RWPE2 (cell line): ENCODE data around the gene ZSCAN5A.
"Not testable (repeated sequence)": the region's sequence is repeated elsewhere in the genome, so short reads cannot be mapped to it uniquely, and the experiment has no call there.

Experiments used
- ATAC-seq: fragments of 200-7000 bp; cut with Tn5 transposase; 3 replicates; pipeline ENCODE4 v1.9.1; 2021; ENCODE audit warnings: low read depth
- DNase-seq: peaks from one replicate; pipeline ENCODE4 v3.0.0-alpha.2; 2020; ENCODE audit warnings: low spot score
- H3K27ac ChIP-seq: fragments of 450-650 bp; 2 replicates; pipeline ENCODE4 v1.5.1; 2017; ENCODE audit warnings: mild to moderate bottlenecking; ENCODE audit not compliant: poor library complexity, severe bottlenecking
- H3K27me3 ChIP-seq: fragments of 250-450 bp; sonication (Bioruptor Pico); 2 replicates; pipeline ENCODE4 v1.5.1; 2021; ENCODE audit warnings: mild to moderate bottlenecking, moderate library complexity; ENCODE audit not compliant: insufficient read depth, poor library complexity, severe bottlenecking
- H3K36me3 ChIP-seq: fragments of 250-450 bp; sonication (Bioruptor Pico); 2 replicates; pipeline ENCODE4 v1.5.1; 2020; ENCODE audit warnings: low read depth, mild to moderate bottlenecking, moderate library complexity
- H3K4me1 ChIP-seq: fragments of 250-450 bp; sonication (Bioruptor Pico); 2 replicates; pipeline ENCODE4 v1.5.1; 2021; ENCODE audit warnings: mild to moderate bottlenecking, moderate library complexity; ENCODE audit not compliant: insufficient read depth, poor library complexity, severe bottlenecking
- H3K4me3 ChIP-seq: fragments of 250-450 bp; sonication (Bioruptor Pico); 2 replicates; pipeline ENCODE4 v1.5.1; 2021; ENCODE audit warnings: mild to moderate bottlenecking, moderate library complexity; ENCODE audit not compliant: severe bottlenecking
- H3K9me3 ChIP-seq: fragments of 250-450 bp; sonication (Bioruptor Pico); 2 replicates; pipeline ENCODE4 v1.5.1; 2021; ENCODE audit warnings: mild to moderate bottlenecking, moderate library complexity; ENCODE audit not compliant: severe bottlenecking
- TF ChIP-seq, protein P1 (sequence below): fragments of 450-650 bp; IDR thresholded peaks from one replicate; pipeline ENCODE4 v1.5.1; 2017; ENCODE audit warnings: mild to moderate bottlenecking, moderate library complexity; ENCODE audit not compliant: poor library complexity, severe bottlenecking

Gene ZSCAN5A

DNA sequence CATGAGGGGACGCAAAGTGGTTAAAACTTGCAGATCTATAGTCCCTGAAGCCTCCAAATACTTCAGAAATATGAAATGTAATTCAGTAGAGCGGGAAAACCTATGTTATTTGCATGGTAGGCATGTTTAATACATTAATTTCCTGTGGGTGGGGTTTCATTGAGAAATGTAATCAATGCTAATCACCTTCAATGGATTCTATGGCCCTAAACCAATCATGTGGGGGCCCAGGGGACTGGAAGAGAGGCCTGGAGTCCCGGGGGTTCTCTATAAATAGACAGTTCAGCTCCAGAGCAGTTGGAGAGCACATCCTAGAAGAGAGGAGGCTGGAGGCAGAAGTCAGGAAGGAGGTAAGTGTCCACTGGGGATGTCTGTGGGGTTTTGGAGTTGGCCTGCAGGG is 112.7 kb downstream of the ZSCAN5A start, which contains the start of gene ZSCAN5C:
TSS of gene ZSCAN5C (plus strand) at position 301 of the 400 bp plus-strand sequence. CDS start 3,641 bp downstream, outside the sequence.
- Histone ChIP-seq H3K4me1 (no peaks in the 10 kb centered on the region), H3K36me3 (no peaks in the 10 kb centered on the region), H3K27ac (no peak within 1 kb of the TSS), H3K27me3 (no peaks in the 10 kb centered on the region), H3K4me3 (no peak within 1 kb of the TSS), H3K9me3 (no peaks in the 10 kb centered on the region)
- DNase-seq (no peak), ATAC-seq (no peak)
- TF ChIP-seq, protein P1, sequence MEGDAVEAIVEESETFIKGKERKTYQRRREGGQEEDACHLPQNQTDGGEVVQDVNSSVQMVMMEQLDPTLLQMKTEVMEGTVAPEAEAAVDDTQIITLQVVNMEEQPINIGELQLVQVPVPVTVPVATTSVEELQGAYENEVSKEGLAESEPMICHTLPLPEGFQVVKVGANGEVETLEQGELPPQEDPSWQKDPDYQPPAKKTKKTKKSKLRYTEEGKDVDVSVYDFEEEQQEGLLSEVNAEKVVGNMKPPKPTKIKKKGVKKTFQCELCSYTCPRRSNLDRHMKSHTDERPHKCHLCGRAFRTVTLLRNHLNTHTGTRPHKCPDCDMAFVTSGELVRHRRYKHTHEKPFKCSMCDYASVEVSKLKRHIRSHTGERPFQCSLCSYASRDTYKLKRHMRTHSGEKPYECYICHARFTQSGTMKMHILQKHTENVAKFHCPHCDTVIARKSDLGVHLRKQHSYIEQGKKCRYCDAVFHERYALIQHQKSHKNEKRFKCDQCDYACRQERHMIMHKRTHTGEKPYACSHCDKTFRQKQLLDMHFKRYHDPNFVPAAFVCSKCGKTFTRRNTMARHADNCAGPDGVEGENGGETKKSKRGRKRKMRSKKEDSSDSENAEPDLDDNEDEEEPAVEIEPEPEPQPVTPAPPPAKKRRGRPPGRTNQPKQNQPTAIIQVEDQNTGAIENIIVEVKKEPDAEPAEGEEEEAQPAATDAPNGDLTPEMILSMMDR: no peak

DNA sequence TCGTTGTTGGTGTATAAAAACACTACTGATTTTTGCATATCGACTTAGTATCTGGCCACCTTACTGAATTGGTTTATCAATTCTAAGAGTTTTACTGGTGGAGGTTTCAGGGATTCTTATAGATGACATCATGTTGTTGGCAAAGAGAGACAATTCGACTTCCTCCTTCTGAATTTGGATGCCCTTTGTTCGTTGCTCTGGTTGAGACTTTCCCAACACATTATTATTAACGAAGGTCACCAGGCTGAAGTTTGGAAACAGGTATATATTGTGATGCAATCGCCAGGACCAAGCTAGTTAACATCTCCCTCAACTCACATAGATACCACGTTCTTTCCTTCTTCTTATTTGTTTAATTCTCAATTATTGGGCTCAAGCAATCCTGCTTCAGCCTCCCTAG is 115.0 kb downstream of the ZSCAN5A start:
- DNase-seq (no peak), ATAC-seq (no peak)
- H3K4me1 ChIP-seq: no peaks in the 10 kb centered on the region
- H3K36me3 ChIP-seq: no peaks in the 10 kb centered on the region
- H3K27me3 ChIP-seq: no peaks in the 10 kb centered on the region
- no peak overlapping the region for H3K4me3 ChIP-seq
- TF ChIP-seq, protein P1: no peak
- no peaks in the 10 kb centered on the region for H3K9me3 ChIP-seq
- H3K27ac ChIP-seq: no peak overlapping the region

DNA sequence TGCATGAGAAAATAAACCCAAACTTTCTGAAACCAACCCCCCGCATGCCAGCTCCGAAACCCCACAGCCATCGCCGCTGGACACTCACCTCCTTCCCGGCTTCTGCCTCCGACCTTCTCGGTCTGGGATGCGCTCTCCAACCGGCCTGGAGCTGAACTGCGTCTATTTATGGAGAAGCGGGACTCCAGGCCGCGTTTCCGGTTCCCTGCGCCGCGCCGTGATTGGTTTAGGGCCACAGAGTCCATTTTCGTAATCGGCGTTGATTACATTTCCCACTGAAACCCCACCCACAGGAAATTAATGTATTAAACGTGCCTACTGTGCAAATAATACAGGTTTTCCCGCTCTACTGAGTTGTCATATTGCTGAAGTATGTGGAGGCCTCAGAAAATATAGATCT is 117.0 kb downstream of the ZSCAN5A start, which contains the start of gene ZSCAN5B:
TSS of gene ZSCAN5B (minus strand) at position 138 of the 400 bp plus-strand sequence. CDS start 4,731 bp downstream, outside the sequence.
- not testable (repeated sequence) for H3K27me3 ChIP-seq, DNase-seq, H3K27ac ChIP-seq, H3K9me3 ChIP-seq, ATAC-seq, H3K36me3 ChIP-seq, H3K4me3 ChIP-seq, H3K4me1 ChIP-seq

DNA sequence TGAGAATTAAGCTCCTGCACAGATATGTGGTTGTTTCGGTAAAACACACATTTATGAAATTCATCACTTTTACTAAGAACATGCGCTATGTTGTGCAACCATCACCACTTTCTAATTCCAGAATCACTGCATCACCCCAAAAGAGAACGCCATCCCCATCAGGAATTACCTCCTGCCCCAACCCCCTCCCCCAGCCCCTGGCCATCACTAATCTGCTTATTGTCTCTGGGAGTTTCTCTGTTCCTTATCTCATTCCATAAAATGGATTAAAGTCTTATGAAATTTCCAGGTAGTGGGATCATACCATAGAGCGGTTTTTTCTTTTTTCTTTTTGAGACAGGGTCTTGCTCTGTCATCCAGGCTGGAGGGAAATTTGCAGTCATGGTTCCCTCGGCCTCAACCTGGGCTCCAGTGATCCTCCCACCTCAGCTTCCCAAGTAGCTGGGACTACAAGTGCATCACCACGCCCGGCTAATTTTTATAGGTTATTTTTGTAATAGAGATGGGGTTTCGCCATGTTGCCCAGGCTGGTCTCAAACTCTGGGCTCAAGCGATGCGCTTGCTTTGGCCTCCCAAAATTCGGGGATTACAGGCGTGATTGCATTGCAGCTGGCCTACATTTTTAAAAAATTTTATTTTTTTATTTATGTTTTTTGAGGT is 120.5 kb downstream of the ZSCAN5A start:
- no peak for ATAC-seq
- no peak overlapping the region for H3K27ac ChIP-seq
- H3K4me3 ChIP-seq: no peak overlapping the region
- H3K9me3 ChIP-seq: no peaks in the 10 kb centered on the region
- TF ChIP-seq, protein P1: no peak
- no peaks in the 10 kb centered on the region for H3K36me3 ChIP-seq
- no peak for DNase-seq
- H3K4me1 ChIP-seq: no peaks in the 10 kb centered on the region
- no peaks in the 10 kb centered on the region for H3K27me3 ChIP-seq

DNA sequence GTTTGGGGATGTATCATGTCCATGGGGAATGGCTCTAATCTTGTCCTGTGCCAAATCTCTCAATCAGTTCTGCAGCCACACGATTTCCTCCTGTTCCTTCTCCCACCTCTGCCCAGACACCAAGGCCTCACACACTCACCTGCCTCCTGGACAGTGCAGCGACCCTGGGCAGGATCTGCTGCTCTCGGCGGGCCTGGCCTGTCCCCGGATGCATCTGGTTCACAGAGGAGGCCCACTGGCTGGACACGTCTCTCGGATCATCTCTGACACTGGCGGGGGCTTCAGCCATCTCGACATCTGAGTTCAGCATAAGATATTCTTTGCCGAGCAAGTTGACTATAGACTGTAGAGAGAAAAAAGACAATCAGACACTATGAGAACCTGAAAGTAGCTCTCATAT is 122.9 kb downstream of the ZSCAN5A start:
- H3K4me3 ChIP-seq: no peak overlapping the region
- no peak for DNase-seq
- no peaks in the 10 kb centered on the region for H3K27me3 ChIP-seq
- no peaks in the 10 kb centered on the region for H3K36me3 ChIP-seq
- no peaks in the 10 kb centered on the region for H3K4me1 ChIP-seq
- no peak overlapping the region for H3K27ac ChIP-seq
- ATAC-seq: no peak
- TF ChIP-seq, protein P1: no peak
- no peaks in the 10 kb centered on the region for H3K9me3 ChIP-seq
